Lower leg skin (tissue), 4 donors: ENCODE results near the gene KAT6B. TPM values are rescaled to one million over a fixed set of nuclear protein-coding genes. Genes with fewer than 3 reads are reported as not detected.

Experiments
- DNase-seq, 2 donors: peaks; one replicate each; pipeline ENCODE4 v3.0.0-alpha.2; 2019; ENCODE audit warnings: low spot score in 2 of 2
- H3K4me3 ChIP-seq: fragments of 200-600 bp; sonication (generic); 2 replicates; pipeline ENCODE4 v1.5.1; 2017; ENCODE audit warnings: mild to moderate bottlenecking, low read depth; ENCODE audit not compliant: poor library complexity, severe bottlenecking
- POLR2A ChIP-seq, 2 donors: fragments of 450-650 bp; IDR thresholded peaks; one replicate each; pipeline ENCODE4 v1.6.1; 2016 to 2017; ENCODE audit warnings: antibody characterized with exemption in 2 of 2, mild to moderate bottlenecking in 1 of 2, moderate library complexity in 1 of 2
- WGBS, 2 donors: methylation state at CpG; one replicate each; pipeline ENCODE4 v1.1.5; 2018; 5-methylcytosine and 5-hydroxymethylcytosine counted together
- intact Hi-C: fragments of 100-400 bp; cut with DNase I; formaldehyde crosslinking; loops from one replicate; pipeline ENCODE4 v1.15.0; 2023; ENCODE audit warnings: low total_unique reads
- total RNA-seq, 4 donors: library from RNA; depleted of rRNA; stranded (reverse); fragments of >200 nt; gene quantifications; one replicate each; pipeline ENCODE4 v1.1.0, GENCODE V29; 2016
- TF ChIP-seq, protein P1 (sequence below), 3 donors: fragments of 450-650 bp; IDR thresholded peaks; one replicate each; pipeline ENCODE4 v1.5.1; 2016; ENCODE audit warnings: antibody characterized with exemption in 3 of 3, mild to moderate bottlenecking in 3 of 3, moderate library complexity in 2 of 3

Gene KAT6B
- total RNA-seq, 4 donors from 2014 or later: 17.2 to 40.1 (median 34.5) TPM

DNA sequence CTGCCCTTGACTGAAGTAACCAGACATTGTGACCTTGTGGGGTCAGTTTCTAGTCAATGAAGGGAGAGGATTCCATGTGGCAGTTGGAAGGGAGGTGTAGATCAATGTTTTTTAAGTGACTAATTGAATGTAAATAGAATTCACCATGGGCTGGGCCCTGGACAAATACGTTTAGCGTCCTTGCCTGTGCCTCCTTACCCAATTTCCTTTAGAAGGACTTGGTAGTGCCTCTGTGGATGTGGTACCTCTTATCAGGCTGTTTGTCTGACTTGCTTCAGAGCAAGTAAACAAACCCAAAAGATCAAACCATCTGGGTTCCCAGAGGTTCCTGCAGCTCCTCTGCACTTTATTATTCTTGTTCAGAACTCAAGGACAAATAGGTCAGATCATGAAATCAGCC, 4.3 kb upstream of the KAT6B start:
- intact Hi-C loops: no loop called here
- 30 to 50% methylated on average over 2 of the region's 2 CpGs for WGBS, 2 donors
- H3K4me3 ChIP-seq: no peak overlapping the region
- no peak for TF ChIP-seq POLR2A (IDR thresholded peaks at IDR 0.05)
- TF ChIP-seq, protein P1, sequence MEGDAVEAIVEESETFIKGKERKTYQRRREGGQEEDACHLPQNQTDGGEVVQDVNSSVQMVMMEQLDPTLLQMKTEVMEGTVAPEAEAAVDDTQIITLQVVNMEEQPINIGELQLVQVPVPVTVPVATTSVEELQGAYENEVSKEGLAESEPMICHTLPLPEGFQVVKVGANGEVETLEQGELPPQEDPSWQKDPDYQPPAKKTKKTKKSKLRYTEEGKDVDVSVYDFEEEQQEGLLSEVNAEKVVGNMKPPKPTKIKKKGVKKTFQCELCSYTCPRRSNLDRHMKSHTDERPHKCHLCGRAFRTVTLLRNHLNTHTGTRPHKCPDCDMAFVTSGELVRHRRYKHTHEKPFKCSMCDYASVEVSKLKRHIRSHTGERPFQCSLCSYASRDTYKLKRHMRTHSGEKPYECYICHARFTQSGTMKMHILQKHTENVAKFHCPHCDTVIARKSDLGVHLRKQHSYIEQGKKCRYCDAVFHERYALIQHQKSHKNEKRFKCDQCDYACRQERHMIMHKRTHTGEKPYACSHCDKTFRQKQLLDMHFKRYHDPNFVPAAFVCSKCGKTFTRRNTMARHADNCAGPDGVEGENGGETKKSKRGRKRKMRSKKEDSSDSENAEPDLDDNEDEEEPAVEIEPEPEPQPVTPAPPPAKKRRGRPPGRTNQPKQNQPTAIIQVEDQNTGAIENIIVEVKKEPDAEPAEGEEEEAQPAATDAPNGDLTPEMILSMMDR (IDR thresholded peaks at IDR 0.05): no peak
- DNase-seq: no peak

DNA sequence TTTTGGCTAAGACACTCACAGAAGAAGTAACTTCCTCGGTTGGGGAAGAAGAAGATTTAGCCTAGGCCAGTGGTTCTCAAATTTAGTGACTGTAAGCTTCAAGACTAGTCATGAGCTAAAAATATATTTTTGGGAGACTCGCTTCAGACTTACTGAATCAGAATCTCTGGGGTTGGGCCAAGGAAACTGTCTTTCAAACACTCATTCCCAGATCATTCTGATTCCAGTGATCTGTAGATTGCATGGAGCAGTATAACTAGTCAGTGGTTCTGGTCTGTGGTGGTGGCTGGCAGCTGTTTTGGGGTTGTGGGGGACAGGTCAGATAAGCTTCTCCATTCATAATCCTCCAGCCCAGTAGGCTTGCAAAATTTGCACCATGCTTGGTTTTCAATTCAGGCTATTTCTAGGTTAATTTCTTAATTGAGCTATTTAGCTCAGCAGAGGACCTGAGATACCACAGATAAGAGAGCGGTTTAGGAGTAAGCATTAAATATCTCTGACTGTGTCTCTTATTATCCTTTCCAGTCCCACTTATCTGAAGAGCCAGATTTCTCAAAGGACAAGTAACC, 3.8 kb upstream of the KAT6B start:
- intact Hi-C loops: no loop called here
- 39% methylated on average over 3 of the region's 3 CpGs for WGBS, 2 donors

DNA sequence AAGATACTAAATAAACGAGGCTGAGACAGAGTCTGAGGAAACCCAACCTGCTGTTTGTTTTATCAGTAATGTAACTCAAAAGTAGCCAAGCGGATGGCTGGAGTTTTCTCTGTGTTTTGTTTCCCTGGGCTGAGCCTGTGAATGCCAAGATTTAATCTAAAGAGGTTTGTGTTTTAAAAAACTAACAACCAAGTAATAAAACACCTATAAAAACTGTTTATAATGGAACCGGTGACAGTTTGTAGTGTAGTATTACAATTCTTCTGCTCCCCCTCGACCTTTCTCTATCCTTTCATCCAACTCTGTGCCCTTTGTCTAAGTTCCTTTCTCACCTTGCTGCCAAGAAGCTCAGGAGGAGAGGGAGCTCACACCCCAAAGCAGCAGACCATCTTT, 2.6 kb upstream of the KAT6B start:
- intact Hi-C loops: no loop called here
- WGBS, 2 donors: 42 to 44% methylated on average over 4 of the region's 4 CpGs
- no peak for TF ChIP-seq POLR2A (IDR thresholded peaks at IDR 0.05)
- TF ChIP-seq, protein P1 (IDR thresholded peaks at IDR 0.05): no peak
- no peak overlapping the region for H3K4me3 ChIP-seq
- DNase-seq: no peak

More for the DNA sequence above, 3.8 kb upstream of the KAT6B start:
- TF ChIP-seq, protein P1 (IDR thresholded peaks at IDR 0.05): no peak
- no peak for TF ChIP-seq POLR2A (IDR thresholded peaks at IDR 0.05)
- no peak overlapping the region for H3K4me3 ChIP-seq
- peak in 1 of 2 donors; percentile 32 for DNase-seq

DNA sequence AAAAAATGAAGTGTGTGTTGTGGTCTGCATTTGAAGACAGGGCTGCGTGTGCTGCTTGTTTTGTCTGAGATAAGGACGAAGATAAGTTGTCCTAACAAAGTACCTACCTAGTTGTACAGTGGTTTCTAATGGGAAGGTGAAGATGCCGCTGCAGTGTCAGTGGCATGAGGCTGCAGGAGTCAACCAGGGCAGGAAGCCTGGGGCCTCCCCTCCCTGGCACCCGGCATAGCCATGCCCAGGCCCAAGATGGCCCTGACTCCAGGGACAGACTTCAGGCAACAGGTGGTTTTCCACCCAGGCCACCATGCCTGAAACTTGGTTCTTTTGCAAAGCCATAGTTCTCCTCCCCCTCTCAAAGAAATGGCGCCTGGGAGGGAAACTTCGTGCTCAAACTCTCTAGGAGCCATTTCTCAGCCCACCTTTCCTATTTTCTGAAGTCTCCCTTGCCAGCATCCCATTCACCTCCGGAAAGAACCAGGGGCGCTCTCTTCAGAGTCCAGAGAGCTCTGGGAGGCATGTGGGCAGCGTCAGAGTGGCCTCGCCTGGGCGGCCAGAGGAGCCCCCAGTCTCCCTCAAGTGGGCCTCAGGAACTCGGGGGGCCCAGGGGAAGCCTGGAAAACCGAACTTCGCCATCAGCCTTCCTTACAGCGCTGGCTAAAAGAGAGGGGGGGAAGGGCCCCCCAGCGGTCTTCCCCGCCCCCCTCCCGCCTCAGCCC, 2.1 kb upstream of the KAT6B start:
- TF ChIP-seq, protein P1 (IDR thresholded peaks at IDR 0.05): no peak
- no peak for TF ChIP-seq POLR2A (IDR thresholded peaks at IDR 0.05)
- peak overlapping the region; percentile 67 for H3K4me3 ChIP-seq
- DNase-seq: peak in 1 of 2 donors; percentile 88
- 55 to 57% methylated on average over 16 to 17 of the region's 18 CpGs for WGBS, 2 donors
- intact Hi-C loops: no loop called here

DNA sequence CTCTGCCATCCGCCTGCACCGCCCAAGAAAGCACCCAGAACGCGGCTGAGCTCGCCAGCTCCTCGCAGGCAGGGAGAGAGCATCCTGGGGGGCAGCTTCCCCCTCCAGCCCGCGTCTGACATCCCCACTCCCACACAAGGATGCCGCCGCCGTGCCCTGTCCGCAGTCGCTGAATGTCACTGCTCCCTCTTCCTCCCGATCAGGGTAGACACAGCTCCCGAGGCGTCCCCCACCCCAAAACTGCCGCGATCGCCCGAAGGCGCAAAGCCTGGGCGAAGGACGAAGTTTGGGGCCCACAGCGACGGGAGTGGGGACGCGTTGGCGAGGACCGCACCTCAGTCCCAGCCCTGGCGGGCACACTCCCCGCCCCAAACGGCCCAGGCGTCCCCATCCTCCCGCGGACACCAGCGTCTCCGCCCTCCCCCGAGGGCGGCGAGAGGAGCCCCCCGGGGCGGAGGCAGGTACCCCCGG, 1.5 kb upstream of the KAT6B start:
- intact Hi-C loops: no loop called here
- DNase-seq: peak; percentile 29 to 89
- H3K4me3 ChIP-seq: peak overlapping the region; percentile 67
- no peak for TF ChIP-seq POLR2A (IDR thresholded peaks at IDR 0.05)
- TF ChIP-seq, protein P1 (IDR thresholded peaks at IDR 0.05): no peak
- WGBS, 2 donors: 3 to 9% methylated on average over 18 to 41 of the region's 43 CpGs
